ENCODE measurements around the gene USF1.

The USF1 gene

DNA sequence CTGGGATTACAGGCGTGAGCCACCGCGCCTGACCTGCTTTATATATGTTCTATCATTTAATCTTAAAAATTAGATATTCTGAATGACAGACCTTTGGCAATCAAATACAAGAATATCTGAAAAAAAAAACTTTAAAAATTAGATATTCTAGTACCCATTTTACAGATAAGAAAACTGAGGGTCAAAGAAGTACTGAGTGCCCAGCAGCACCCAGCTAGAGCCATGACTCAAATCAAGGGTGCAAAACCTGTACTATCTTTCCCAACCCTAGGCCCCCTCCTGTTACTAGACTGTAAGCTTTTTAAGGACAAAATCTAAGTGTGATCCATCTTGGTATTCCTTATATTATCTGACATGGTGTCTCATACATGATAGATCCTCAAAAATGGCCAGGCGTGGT lies 15.6 kb upstream of the USF1 start:
- no peak for DNase-seq (ENCODE audit: low read depth)
- in situ Hi-C loops (cut with HindIII; ENCODE audit: low sequenced_read_pairs), result no loop called here
- no peak for TF ChIP-seq CTCF (IDR thresholded peaks at IDR 0.05; ENCODE audit: low read depth, low read length, missing control alignments)
- no peak overlapping the region for H3K4me3 ChIP-seq (ENCODE audit: low read depth, low read length)

DNA sequence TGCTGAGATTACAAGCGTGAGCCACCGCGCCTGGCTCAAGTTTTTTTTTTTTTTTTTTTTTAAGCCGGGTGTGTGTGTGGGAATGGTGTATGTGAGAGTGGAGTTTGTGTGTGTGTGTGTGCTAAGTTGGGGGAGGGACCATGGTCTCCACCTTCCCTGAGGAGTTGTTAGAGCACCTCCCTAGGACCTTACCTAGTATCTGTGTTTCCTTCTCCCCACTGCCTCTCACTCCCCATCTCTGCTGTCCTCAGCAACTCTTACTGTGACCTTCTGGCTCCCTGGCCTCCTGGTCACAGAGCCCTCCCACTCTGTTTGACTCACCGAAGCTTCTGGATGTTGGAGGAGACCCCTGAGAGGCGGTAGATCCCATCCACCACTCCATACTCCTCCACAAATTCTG lies 13.5 kb upstream of the USF1 start:
- no peak for TF ChIP-seq CTCF (IDR thresholded peaks at IDR 0.05; ENCODE audit: low read depth, low read length, missing control alignments)
- H3K4me3 ChIP-seq (ENCODE audit: low read depth, low read length), result no peak overlapping the region
- no peak for DNase-seq (ENCODE audit: low read depth)
- in situ Hi-C loops (cut with HindIII; ENCODE audit: low sequenced_read_pairs), result no loop called here

- no peak for DNase-seq (ENCODE audit: low read depth)
- no peak overlapping the region for H3K4me3 ChIP-seq (ENCODE audit: low read depth, low read length)
- no peak for TF ChIP-seq CTCF (IDR thresholded peaks at IDR 0.05; ENCODE audit: low read depth, low read length, missing control alignments)
- in situ Hi-C loops (cut with HindIII; ENCODE audit: low sequenced_read_pairs), result no loop called here
These were observed 9.0 kb upstream of the USF1 start for GRCh38 chr1:161054805-161055204.

GRCh38 chr1:161054232-161054631 lies 8.5 kb upstream of the USF1 start:
- H3K4me3 ChIP-seq (ENCODE audit: low read depth, low read length), result no peak overlapping the region
- DNase-seq (ENCODE audit: low read depth), result no peak
- in situ Hi-C loops (cut with HindIII; ENCODE audit: low sequenced_read_pairs), result no loop called here
- no peak for TF ChIP-seq CTCF (IDR thresholded peaks at IDR 0.05; ENCODE audit: low read depth, low read length, missing control alignments)

GRCh38 chr1:161052899-161053298 lies 7.1 kb upstream of the USF1 start:
- in situ Hi-C loops (cut with HindIII; ENCODE audit: low sequenced_read_pairs), result no loop called here
- TF ChIP-seq CTCF (IDR thresholded peaks at IDR 0.05; ENCODE audit: low read depth, low read length, missing control alignments), result no peak
- H3K4me3 ChIP-seq (ENCODE audit: low read depth, low read length), result no peak overlapping the region
- DNase-seq (ENCODE audit: low read depth), result no peak

DNA sequence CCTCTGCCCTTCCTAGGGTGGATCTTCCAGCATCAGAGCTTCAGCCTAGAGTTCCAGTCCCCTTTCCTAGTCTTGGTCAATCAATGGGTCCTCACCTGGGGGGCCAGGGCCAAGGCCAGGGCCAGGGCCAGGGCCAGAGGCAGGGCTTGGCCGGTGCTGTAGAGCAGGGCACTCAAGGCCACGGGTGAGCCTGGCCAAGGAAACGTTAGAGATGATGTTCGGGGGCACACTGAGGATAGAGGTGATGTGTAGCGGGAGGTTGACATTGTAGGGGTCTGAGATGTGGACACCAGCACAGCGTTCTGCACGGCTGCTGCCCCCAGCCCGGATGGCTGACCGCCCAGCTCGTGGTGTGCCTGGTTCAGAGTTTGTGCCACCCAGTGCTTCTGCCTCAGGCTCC lies 5.4 kb upstream of the USF1 start:
- TF ChIP-seq CTCF (IDR thresholded peaks at IDR 0.05; ENCODE audit: low read depth, low read length, missing control alignments), result no peak
- no peak for DNase-seq (ENCODE audit: low read depth)

More for the DNA sequence above, 5.4 kb upstream of the USF1 start:
- H3K4me3 ChIP-seq (ENCODE audit: low read depth, low read length), result no peak overlapping the region
- in situ Hi-C loops (cut with HindIII; ENCODE audit: low sequenced_read_pairs), result no loop called here
